ENCODE results near the gene NCDN. TPM values are rescaled to one million over a fixed set of nuclear protein-coding genes. Genes with fewer than 3 reads are reported as not detected.
"Not testable (repeated sequence)": the region's sequence is repeated elsewhere in the genome, so short reads cannot be mapped to it uniquely, and the experiment has no call there.

NCDN gene
- total RNA-seq, 1 experiment from 2014 or later: 26.9 TPM

- POLR2A ChIA-PET (ENCODE audit: low non-redundant PET): no interaction called here
- no peak overlapping the region for H3K27ac ChIP-seq (ENCODE audit: low read depth, low read length, poor library complexity, severe bottlenecking)
- no peak for DNase-seq (ENCODE audit: low spot score)
- CTCF ChIA-PET: no interaction called here
- intact Hi-C loops (cut with micrococcal nuclease; ENCODE audit: unreplicated experiment): no loop called here
- no TSS peak for BruUV-seq (replicated peaks)
- no peaks in the 10 kb centered on the region for H3K4me1 ChIP-seq (ENCODE audit: insufficient read depth, low read length, poor library complexity, severe bottlenecking)
- H3K27me3 ChIP-seq (replicated peaks; ENCODE audit: insufficient read depth, low read depth, low read length, poor library complexity): no peaks in the 10 kb centered on the region
- no peaks in the 10 kb centered on the region for H3K36me3 ChIP-seq (ENCODE audit: insufficient read depth, low read length, poor library complexity, severe bottlenecking)
- no peak overlapping the region for H3K4me3 ChIP-seq (ENCODE audit: low read depth, low read length, poor library complexity, severe bottlenecking)
- TF ChIP-seq CTCF (conservative IDR thresholded peaks at IDR 0.05; ENCODE audit: low read depth, low read length) (no peak), EZH2 (IDR thresholded peaks at IDR 0.05; ENCODE audit: borderline replicate concordance, low read depth, low read length, poor library complexity, severe bottlenecking) (no peak)
- H3K9me3 ChIP-seq (ENCODE audit: low read depth, low read length, poor library complexity, severe bottlenecking): no peaks in the 10 kb centered on the region
Measured at GRCh38 chr1:35575416-35575958, 17.9 kb downstream of the NCDN start.

- Histone ChIP-seq H3K4me3 (ENCODE audit: low read depth, low read length, poor library complexity, severe bottlenecking) (no peak overlapping the region), H3K27me3 (replicated peaks; ENCODE audit: insufficient read depth, low read depth, low read length, poor library complexity) (no peaks in the 10 kb centered on the region), H3K36me3 (ENCODE audit: insufficient read depth, low read length, poor library complexity, severe bottlenecking) (no peaks in the 10 kb centered on the region), H3K4me1 (ENCODE audit: insufficient read depth, low read length, poor library complexity, severe bottlenecking) (no peaks in the 10 kb centered on the region), H3K27ac (ENCODE audit: low read depth, low read length, poor library complexity, severe bottlenecking) (no peak overlapping the region), H3K9me3 (ENCODE audit: low read depth, low read length, poor library complexity, severe bottlenecking) (no peaks in the 10 kb centered on the region)
- intact Hi-C loops (cut with micrococcal nuclease; ENCODE audit: unreplicated experiment): no loop called here
- ChIA-PET CTCF (no interaction called here), POLR2A (ENCODE audit: low non-redundant PET) (no interaction called here)
- BruUV-seq (replicated peaks): no TSS peak
- no peak for TF ChIP-seq EZH2 (IDR thresholded peaks at IDR 0.05; ENCODE audit: borderline replicate concordance, low read depth, low read length, poor library complexity, severe bottlenecking)
- no peak for TF ChIP-seq CTCF (conservative IDR thresholded peaks at IDR 0.05; ENCODE audit: low read depth, low read length)
- no peak for DNase-seq (ENCODE audit: low spot score)
Measured at GRCh38 chr1:35576061-35576765, 18.6 kb downstream of the NCDN start.

GRCh38 chr1:35576766-35577070, 19.1 kb downstream of the NCDN start:
- CTCF ChIA-PET; H3K27ac ChIP-seq (ENCODE audit: low read depth, low read length, poor library complexity, severe bottlenecking); H3K36me3 ChIP-seq (ENCODE audit: insufficient read depth, low read length, poor library complexity, severe bottlenecking); H3K4me1 ChIP-seq (ENCODE audit: insufficient read depth, low read length, poor library complexity, severe bottlenecking); H3K27me3 ChIP-seq (replicated peaks; ENCODE audit: insufficient read depth, low read depth, low read length, poor library complexity); BruUV-seq (replicated peaks); POLR2A ChIA-PET (ENCODE audit: low non-redundant PET); intact Hi-C loops (cut with micrococcal nuclease; ENCODE audit: unreplicated experiment); H3K9me3 ChIP-seq (ENCODE audit: low read depth, low read length, poor library complexity, severe bottlenecking); DNase-seq (ENCODE audit: low spot score); H3K4me3 ChIP-seq (ENCODE audit: low read depth, low read length, poor library complexity, severe bottlenecking): not testable (repeated sequence)

Data from A673 (cell line).